GM19351 (cell line): ENCODE measurements around the gene MAFG.
A peak's percentile ranks its signal among the peaks of the same experiment; 100 is the strongest.

Source experiments
- ATAC-seq: cut with Tn5 transposase; IDR thresholded peaks from one replicate; pipeline ENCODE4 v1.9.1; 2021; ENCODE audit warnings: mild to moderate bottlenecking, moderate library complexity; ENCODE audit not compliant: unreplicated experiment

Gene MAFG

DNA sequence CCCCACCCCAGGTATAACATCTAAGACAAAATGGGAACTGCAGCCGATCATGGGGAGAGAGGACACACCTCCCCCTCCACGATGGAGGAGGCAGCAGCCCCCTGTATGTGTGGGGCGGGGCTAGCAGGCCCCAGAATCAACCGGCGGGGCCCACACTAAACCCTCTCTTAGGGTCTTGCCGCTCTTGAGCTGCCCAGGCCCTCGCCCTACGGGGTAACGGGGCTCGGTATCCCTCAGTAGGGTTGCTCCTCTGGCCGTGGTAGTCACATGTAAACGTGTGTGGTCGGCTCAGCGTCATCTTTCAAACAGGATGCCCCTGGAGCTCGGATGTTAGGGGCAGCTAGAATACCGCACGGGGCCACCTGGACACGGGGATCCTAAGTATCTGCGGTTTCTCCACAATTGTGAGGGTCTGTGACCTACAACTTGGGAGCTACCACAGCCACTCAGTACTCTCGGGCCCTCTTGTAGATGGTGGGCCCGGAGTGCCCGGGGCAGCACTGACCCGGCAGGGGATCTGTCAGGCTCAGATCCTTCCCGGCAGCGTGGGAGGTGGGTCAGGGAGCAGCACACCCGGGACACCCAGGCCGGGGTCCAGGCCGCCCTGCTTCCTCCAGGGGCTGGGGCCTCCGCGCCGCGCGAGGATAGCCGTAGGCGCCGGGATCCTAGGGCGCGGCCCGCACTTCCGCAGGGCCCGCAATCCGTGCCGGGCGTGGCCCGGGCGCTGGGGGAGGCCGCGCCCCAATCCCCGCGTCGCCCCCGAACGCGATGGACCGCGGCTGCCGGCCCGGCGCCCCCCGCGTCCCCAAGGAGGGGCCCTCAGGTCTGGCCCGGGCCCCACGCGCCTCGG lies 57.2 kb downstream of the MAFG start:
- ATAC-seq: peak; percentile 12

DNA sequence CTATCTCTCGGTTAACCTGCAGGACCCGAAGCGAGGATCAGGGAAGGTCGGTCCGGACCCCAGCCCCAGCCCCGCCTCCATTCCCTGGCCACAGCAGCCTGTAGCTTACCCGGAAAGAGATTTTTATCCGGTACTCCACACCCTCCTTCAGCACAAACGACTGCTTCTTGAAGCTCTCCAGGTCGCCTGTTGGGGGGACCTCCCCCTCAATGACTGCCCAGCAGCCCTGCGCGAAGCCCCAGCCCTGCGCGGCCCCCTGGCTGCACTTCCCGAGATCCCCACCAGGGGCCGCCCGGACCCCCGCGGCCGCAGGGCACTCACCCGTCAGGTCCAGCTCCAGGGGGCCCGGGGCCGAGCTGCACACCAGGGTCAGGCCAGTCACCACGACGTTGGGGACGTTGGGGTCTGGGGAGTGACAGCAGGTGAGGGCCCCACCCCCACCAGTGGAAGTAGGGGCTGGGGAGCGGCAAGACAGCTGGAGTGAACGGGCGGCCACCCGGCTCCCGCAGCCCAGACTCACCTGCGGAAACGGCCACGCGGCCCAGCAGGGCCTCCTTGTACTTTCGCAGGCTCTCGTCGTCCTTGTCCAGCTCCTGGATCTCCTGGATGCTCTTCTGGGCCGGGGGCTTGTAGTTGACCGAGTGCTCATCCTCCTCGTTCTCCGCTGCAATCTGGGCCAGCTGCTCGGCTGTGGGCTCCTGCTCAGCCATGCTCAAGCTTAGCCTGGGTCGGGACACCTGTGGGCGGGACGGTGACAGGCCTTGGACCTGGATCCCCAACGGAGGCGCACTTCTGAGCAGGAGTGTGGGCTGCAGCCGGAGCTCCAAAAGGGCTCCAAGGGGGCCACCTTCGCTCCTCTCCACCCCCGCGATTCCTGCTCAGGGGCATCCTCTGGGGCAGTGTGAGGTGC lies 58.1 kb downstream of the MAFG start:
- no peak for ATAC-seq

DNA sequence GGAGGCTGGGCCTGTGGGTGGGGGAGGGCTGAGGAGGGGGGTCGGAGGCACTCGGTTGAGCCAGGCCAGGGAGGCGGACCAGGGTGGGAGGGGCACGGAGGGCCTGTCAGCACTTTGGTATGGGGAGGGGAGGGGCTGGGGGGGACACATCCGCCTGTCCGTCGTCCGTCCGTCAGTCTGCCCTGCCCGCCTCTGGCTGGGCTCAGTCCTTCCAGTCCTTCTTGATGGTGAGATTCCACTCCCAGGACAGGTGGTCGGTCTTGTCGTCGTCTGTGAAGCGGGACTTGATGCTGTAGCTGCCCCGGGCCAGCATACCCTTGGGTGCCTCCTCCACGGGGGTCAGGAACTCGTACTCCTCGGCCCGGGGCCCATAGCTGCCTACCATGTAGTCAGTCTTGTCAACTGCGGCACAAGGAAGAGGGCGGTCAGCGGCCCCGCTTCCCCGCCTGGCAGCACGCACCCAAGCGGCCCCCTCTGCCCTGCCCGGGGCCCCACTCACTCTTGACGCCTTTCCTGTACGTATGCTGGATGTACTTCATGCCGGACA lies 58.8 kb downstream of the MAFG start:
- no peak for ATAC-seq
